ENCODE measurements around the gene ENDOD1.
"Not testable (repeated sequence)": the region's sequence is repeated elsewhere in the genome, so short reads cannot be mapped to it uniquely, and the experiment has no call there.

The ENDOD1 gene

GRCh38 chr11:95089620-95090542 is at the start of gene ENDOD1:
Gene ENDOD1 (plus strand): TSS chr11:95089846. CDS start chr11:95089928, 82 bp downstream.
- DNase-seq, result peak; percentile 90

DNA sequence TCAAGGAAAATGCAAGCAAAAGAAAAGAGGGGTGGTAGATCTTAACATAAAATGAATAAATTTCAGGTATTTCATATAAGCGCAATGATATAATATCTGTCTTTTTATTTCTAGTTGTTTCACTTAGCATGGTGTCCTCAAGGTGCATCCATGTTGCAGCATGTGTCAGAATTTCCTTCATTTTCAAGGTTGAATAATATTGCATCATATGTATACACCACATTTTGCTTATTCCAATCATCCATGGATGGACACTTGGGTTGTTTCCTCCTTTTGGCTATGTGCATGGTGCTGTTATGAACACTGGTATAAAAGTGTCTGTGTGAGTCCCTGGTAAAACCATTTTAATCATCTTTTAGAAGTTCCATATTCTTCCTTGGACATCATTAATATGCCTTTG is 47.4 kb upstream of the ENDOD1 start:
- no peak for DNase-seq

DNA sequence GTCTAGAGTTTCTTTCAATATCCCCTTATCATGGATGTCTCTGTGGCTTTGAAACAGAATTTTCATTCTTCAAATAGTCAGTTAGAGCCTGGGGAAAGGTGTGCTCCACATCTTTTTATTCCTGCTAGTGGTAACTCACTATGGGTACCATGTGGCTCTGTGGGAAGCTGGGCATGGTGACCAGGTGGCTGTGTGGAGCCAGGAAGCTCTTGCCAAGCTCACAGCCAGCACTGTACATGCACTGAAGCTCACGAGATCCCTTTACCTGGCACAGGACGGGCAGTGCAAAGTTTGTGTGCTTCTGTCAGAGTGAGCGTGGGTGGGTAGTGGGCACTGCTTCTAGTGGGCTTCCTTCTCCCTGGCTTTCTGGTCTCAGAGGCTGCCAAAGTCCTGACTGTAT is 46.7 kb upstream of the ENDOD1 start:
- DNase-seq, result no peak

- no peak for DNase-seq
These were observed 45.6 kb upstream of the ENDOD1 start for GRCh38 chr11:95044010-95044409.

DNA sequence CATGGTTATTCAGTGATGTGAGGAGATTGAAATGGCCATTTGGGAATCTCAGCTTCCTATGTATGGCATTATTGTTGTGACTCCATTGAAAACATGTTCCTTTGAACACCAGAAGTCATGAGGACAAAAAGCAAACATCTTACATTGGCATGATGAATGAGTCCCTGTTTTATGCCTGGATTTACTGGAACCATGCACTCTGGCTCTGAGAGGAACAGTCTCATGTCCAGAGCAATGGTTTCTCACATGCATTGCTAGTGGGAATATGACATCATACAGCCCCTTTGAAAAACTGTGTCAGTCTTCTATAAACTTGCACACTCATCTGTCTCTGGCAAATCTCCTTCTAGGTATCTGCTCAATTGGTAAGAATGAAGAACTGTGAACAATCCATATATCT is 43.8 kb upstream of the ENDOD1 start:
- no peak for DNase-seq

GRCh38 chr11:95049122-95049521 is 40.5 kb upstream of the ENDOD1 start, which contains the start of gene KDM4F:
Gene KDM4F (plus strand): TSS chr11:95049422.
- not testable (repeated sequence) for DNase-seq

GRCh38 chr11:95050595-95051202 is 38.9 kb upstream of the ENDOD1 start:
- DNase-seq, result no peak

GRCh38 chr11:95054356-95054755 is 35.3 kb upstream of the ENDOD1 start:
- no peak for DNase-seq

DNA sequence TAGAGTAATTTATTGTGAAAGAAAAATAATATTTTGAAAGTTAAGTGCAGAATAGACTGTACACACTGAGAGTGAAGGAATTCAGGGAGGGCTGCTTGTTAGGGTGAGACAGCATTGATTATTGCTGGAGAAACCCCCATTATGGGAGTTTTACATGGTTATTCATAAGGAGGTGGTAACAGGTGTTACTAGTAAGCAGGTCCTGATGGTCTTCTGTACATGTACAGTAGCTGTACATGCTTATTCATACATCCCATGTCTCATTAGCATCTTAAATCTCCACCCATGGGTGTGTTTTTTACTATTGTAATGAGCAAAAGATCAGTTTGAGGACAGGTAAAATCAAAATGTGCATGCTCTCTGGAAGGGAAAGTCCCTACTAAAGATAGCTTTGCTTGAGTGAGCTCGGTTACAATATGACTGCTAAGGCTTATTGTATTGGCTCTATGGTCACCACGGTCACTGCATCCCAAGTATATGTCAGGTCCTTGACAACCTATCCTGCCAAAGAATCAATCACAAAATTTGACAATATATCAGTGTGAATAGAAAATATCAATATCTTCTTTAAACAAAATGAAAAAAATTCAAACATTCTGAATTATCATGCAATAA is 34.3 kb upstream of the ENDOD1 start:
- DNase-seq, result no peak

- DNase-seq, result no peak
These were observed 31.7 kb upstream of the ENDOD1 start for GRCh38 chr11:95057959-95058358.

- no peak for DNase-seq
These were observed 31.0 kb upstream of the ENDOD1 start for GRCh38 chr11:95058621-95059020.

DNA sequence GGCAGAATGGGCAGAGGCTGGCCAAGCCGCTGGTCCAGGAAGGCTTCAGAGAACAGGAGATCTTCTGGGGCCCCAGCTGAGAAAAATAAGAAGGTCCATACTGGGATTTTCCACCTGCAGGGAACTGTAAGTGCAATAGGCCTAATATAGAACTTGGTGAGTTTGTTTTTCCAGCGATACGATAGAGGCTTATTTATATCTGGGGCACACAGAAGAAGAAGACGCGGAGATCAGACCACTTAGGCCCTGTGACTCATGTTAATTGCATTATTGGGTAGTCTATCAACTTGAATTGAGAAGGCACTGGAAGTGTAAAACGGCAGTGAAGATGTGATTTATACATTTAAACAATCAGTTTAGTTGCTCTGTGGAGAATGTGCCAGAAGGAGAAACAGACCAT is 30.6 kb upstream of the ENDOD1 start:
- no peak for DNase-seq

GRCh38 chr11:95065336-95065735 is 24.3 kb upstream of the ENDOD1 start:
- DNase-seq, result no peak

DNA sequence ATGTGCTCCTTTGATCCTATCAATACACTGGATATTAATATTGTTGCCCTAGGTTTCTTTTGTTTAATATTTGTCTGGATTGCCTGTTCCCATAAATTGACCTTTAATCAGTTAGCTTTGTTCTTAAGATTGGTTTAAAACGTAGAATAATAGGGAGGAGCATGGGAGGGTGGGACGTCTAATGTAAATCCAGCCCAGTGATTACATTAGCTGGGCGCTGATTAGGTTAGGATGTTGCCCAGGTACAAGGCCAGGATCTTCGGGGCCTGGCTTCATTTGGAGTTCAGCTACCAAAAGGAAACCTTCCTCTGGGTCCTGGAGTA is 23.0 kb upstream of the ENDOD1 start, which contains the start of gene SRSF8:
Gene SRSF8, plus strand, starts transcription at position 204 of the 323 bp plus-strand sequence. CDS start 308 bp downstream, outside the sequence.
- no peak for DNase-seq

GRCh38 chr11:95067039-95067840 is 22.4 kb upstream of the ENDOD1 start:
- peak; percentile 87 for DNase-seq

- DNase-seq, result no peak
These were observed 21.8 kb upstream of the ENDOD1 start for GRCh38 chr11:95067841-95068219.

GRCh38 chr11:95068549-95068948 is 21.1 kb upstream of the ENDOD1 start:
- peak; percentile 73 for DNase-seq

DNA sequence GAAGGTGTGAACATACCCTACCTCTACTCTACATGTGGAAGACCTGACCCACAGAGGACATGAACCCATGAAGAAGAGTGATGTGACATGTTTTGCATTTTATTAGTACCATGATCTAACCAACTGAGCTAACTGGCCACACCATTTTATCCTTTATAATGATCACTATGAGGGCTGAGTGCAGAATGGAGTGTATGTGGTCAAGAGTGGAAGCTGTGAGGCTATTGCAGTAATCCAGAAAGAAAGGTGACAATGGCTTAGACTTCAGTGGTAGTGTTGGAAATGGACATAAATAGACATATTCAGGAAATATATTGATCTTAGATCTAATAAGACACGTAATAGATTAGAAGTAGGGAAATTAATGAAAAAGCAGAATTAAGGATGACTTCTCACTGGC is 19.2 kb upstream of the ENDOD1 start:
- no peak for DNase-seq

DNA sequence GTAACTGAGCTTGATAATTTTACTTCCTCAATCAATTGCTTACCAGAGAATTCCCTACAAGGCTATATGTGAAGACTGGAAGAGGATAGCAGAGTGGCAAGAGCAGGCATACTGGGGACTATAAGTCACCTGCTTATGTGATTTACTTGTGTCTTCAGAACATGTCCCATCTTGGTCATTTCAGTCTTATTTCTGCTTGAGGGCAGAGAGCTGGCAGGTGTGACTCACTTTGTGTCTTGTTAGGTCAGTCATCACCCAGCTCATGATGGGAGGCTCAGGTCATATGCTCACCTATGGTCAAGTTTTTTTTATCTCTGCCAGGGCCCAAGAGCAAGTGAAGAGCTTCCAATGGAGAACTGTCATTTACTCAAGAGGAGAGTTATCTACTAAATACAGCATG is 16.7 kb upstream of the ENDOD1 start:
- DNase-seq, result no peak

GRCh38 chr11:95074792-95075563 is 14.7 kb upstream of the ENDOD1 start:
- no peak for DNase-seq

DNA sequence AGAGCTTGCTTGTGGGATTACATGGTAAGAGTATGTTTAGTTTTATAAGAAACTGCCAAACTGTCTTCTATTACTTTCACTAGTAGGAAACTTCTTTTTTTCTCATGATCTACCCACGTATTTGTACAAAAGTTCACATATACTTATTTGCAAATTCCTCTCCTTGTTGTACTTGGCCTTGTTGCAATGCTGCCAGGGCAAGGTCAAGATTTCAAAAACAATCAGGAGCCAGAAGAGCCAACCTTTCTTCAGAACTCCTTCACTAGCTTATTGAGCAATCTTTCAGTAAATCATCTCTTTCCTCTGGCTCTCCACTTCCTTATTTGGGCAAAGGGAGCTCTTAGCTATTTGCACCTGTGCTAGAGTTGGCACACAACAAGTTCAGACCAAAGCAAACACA is 13.2 kb upstream of the ENDOD1 start:
- DNase-seq, result no peak

DNA sequence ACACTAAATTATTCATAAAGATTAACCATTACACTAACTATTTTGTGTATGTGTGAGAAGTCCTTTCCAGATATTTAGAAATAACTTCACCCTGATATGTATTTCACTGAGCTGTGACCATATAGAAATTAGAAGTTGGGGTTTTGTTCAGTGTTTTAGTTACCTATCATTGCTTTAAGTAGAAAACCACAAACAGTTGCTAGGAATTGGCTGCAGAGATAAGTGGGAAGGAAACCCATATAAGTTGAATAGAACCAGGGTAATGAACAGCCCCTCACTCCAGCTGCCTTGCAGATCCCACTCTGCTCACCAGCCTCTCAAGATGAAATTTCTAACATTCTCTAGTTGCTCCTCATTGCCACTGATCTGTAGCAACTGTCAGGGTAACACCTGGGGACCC is 12.7 kb upstream of the ENDOD1 start:
- DNase-seq, result no peak
